Measurements from ENCODE around the gene GPR132. TPM values are rescaled to one million over a fixed set of nuclear protein-coding genes. Genes with fewer than 3 reads are reported as not detected.

GPR132 gene
- polyA plus RNA-seq, 1 donor from 2014 or later: not detected

- H3K36me3 ChIP-seq (ENCODE audit: insufficient read depth, low read length): no peaks in the 10 kb centered on the region
- no peak overlapping the region for H3K9ac ChIP-seq (ENCODE audit: low read length)
- H3K9me3 ChIP-seq (ENCODE audit: low read length): no peaks in the 10 kb centered on the region
- H4K20me1 ChIP-seq (ENCODE audit: insufficient read depth): no peaks in the 10 kb centered on the region
- no peaks in the 10 kb centered on the region for H3F3A ChIP-seq (ENCODE audit: insufficient read depth, low read length, poor library complexity, severe bottlenecking)
- H3K4me2 ChIP-seq (ENCODE audit: low read length): no peak overlapping the region
- peaks cover 75% of the 10 kb centered on the region for H3K79me2 ChIP-seq (replicated peaks; ENCODE audit: insufficient read depth, low read length)
- H3K4me3 ChIP-seq (ENCODE audit: low read length): no peak overlapping the region
- no peaks in the 10 kb centered on the region for H3K27me3 ChIP-seq (ENCODE audit: insufficient read depth, low read depth, low read length)
- no peaks in the 10 kb centered on the region for H3K9me2 ChIP-seq (ENCODE audit: insufficient read depth, low read length)
- TF ChIP-seq RAD21 (conservative IDR thresholded peaks at IDR 0.05) (no peak), POLR2AphosphoS5 (IDR thresholded peaks at IDR 0.05) (no peak), CTCF (IDR thresholded peaks at IDR 0.05; ENCODE audit: poor library complexity, severe bottlenecking) (no peak), EZH2 (IDR thresholded peaks at IDR 0.05; ENCODE audit: borderline replicate concordance, insufficient read depth, low read length, poor library complexity, severe bottlenecking) (no peak), EP300 (conservative IDR thresholded peaks at IDR 0.05; ENCODE audit: poor library complexity, severe bottlenecking) (no peak), TAF1 (IDR thresholded peaks at IDR 0.05; ENCODE audit: low read depth) (no peak), MXI1 (conservative IDR thresholded peaks at IDR 0.05; ENCODE audit: poor library complexity, severe bottlenecking) (no peak), SMC3 (conservative IDR thresholded peaks at IDR 0.05; ENCODE audit: poor library complexity) (no peak)
- TF ChIP-seq, protein P1, sequence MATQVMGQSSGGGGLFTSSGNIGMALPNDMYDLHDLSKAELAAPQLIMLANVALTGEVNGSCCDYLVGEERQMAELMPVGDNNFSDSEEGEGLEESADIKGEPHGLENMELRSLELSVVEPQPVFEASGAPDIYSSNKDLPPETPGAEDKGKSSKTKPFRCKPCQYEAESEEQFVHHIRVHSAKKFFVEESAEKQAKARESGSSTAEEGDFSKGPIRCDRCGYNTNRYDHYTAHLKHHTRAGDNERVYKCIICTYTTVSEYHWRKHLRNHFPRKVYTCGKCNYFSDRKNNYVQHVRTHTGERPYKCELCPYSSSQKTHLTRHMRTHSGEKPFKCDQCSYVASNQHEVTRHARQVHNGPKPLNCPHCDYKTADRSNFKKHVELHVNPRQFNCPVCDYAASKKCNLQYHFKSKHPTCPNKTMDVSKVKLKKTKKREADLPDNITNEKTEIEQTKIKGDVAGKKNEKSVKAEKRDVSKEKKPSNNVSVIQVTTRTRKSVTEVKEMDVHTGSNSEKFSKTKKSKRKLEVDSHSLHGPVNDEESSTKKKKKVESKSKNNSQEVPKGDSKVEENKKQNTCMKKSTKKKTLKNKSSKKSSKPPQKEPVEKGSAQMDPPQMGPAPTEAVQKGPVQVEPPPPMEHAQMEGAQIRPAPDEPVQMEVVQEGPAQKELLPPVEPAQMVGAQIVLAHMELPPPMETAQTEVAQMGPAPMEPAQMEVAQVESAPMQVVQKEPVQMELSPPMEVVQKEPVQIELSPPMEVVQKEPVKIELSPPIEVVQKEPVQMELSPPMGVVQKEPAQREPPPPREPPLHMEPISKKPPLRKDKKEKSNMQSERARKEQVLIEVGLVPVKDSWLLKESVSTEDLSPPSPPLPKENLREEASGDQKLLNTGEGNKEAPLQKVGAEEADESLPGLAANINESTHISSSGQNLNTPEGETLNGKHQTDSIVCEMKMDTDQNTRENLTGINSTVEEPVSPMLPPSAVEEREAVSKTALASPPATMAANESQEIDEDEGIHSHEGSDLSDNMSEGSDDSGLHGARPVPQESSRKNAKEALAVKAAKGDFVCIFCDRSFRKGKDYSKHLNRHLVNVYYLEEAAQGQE (IDR thresholded peaks at IDR 0.05; ENCODE audit: borderline replicate concordance): no peak
- no peak overlapping the region for H2AFZ ChIP-seq (ENCODE audit: low read depth, low read length)
- no peak overlapping the region for H3K27ac ChIP-seq (ENCODE audit: low read length)
Measured at GRCh38 chr14:105015242-105015641, 50.0 kb downstream of the GPR132 start.

DNA sequence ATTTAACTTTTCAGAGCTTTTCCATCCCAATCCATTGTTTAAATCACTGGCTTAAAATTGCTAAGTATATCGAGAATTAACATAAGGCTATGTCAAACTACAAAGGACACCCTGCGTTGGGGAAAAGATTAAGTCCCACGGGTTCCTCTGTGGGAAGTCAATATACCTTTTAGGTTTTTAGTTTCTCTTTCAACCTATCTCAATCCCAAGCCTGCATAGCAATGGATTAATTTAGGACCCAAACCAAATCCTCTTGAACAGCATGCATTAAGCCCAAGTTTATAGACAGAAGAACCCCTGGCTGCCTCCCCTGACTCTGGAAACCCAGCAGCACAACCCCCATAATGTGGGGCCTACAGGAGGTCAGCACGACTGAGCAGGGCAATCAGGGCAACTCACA, 50.6 kb downstream of the GPR132 start:
- H3K4me2 ChIP-seq (ENCODE audit: low read length): no peak overlapping the region
- no peaks in the 10 kb centered on the region for H4K20me1 ChIP-seq (ENCODE audit: insufficient read depth)
- no peak overlapping the region for H3K9ac ChIP-seq (ENCODE audit: low read length)

More for the DNA sequence above, 50.6 kb downstream of the GPR132 start:
- TF ChIP-seq EZH2 (IDR thresholded peaks at IDR 0.05; ENCODE audit: borderline replicate concordance, insufficient read depth, low read length, poor library complexity, severe bottlenecking) (no peak), CTCF (IDR thresholded peaks at IDR 0.05; ENCODE audit: poor library complexity, severe bottlenecking) (no peak), TAF1 (IDR thresholded peaks at IDR 0.05; ENCODE audit: low read depth) (no peak), SMC3 (conservative IDR thresholded peaks at IDR 0.05; ENCODE audit: poor library complexity) (no peak), EP300 (conservative IDR thresholded peaks at IDR 0.05; ENCODE audit: poor library complexity, severe bottlenecking) (no peak), POLR2AphosphoS5 (IDR thresholded peaks at IDR 0.05) (no peak)
- no peak overlapping the region for H3K27ac ChIP-seq (ENCODE audit: low read length)
- no peak overlapping the region for H2AFZ ChIP-seq (ENCODE audit: low read depth, low read length)
- no peaks in the 10 kb centered on the region for H3K9me2 ChIP-seq (ENCODE audit: insufficient read depth, low read length)
- no peak overlapping the region for H3K4me3 ChIP-seq (ENCODE audit: low read length)
- H3F3A ChIP-seq (ENCODE audit: insufficient read depth, low read length, poor library complexity, severe bottlenecking): no peaks in the 10 kb centered on the region
- H3K79me2 ChIP-seq (replicated peaks; ENCODE audit: insufficient read depth, low read length): peaks cover 76% of the 10 kb centered on the region
- H3K36me3 ChIP-seq (ENCODE audit: insufficient read depth, low read length): no peaks in the 10 kb centered on the region
- no peaks in the 10 kb centered on the region for H3K9me3 ChIP-seq (ENCODE audit: low read length)
- no peaks in the 10 kb centered on the region for H3K27me3 ChIP-seq (ENCODE audit: insufficient read depth, low read depth, low read length)
